ENCODE results near the gene SLC24A5. TPM values are rescaled to one million over a fixed set of nuclear protein-coding genes. Genes with fewer than 3 reads are reported as not detected.
A peak's percentile ranks its signal among the peaks of the same experiment; 100 is the strongest.

The SLC24A5 gene
- total RNA-seq, 1 experiment from 2014 or later = not detected

DNA sequence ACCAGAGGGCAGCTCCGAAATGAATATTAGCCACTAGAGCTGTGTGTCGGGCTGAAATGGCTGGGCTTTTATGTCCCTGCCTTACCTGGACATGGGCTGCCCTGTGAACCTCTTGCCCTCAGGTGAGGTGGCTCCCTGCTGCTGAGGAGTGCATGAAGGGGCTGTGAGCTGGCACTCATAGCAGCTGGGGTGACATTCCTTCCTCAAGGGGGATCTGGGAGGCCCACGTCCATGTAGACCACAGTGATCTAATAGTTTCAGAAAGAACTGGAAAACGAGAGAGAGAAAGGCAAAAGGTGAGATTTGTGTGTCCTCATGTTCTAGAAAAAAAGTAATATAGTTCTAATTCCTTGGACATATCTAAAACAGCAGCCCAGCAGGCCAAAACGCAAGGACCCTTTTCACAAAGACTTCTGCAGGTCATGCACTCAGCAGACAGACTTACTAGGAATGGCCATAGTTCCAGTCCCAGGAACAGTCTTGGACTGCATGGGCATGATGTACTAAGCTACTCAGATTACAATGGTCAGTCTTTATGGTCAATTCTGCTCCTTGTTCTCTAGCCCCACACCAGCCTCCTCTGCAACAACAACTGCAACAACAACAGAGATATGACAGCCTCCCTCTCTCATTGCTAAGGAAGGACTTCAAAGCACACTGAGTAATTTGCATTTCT lies 10.8 kb upstream of the SLC24A5 start:
- peak; percentile 79 for ATAC-seq
- peak; percentile 35 for DNase-seq (ENCODE audit: low spot score)
- POLR2A ChIA-PET = no interaction called here

DNA sequence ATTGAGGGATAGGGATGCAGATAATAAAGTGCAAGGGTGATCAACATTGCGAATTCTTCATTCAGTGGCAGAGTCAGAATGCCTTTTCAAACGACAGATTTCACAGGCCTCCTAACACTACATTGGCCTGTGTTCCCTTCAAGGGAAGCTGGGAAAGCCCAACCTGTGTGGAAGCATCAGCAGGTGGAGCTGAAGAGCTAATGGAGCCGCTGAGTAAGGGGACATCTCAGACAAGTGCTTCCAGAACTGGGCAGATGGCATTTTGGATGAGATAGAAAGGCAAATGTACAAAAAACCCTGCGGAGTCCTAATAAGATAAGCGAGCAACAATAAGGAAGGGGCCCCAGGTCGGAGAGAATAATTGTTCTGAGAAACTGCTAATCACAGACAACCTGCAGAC lies 8.5 kb upstream of the SLC24A5 start:
- no peak overlapping the region for H3K4me3 Mint-ChIP-seq

More for the DNA sequence above, 10.8 kb upstream of the SLC24A5 start:
- Mint-ChIP-seq H3K27me3 (ENCODE audit: low read depth) (no peaks in the 10 kb centered on the region), H3K27ac (no peak overlapping the region), H3K9me3 (no peaks in the 10 kb centered on the region), H3K4me1 (peaks cover 12% of the 10 kb centered on the region), H3K36me3 (no peaks in the 10 kb centered on the region), H3K4me3 (no peak overlapping the region)
- TF ChIP-seq NR2C2 (CRISPR knock-in tag; IDR thresholded peaks at IDR 0.05) (no peak), TEAD1 (CRISPR knock-in tag; IDR thresholded peaks at IDR 0.05) (peak; percentile 79; the same call in 1 of the 2 replicates), RORB (CRISPR knock-in tag; IDR thresholded peaks at IDR 0.05) (no peak)
- CTCF ChIA-PET = interaction anchor here (1.4 to 1.5 kb wide), 3 partner anchors 25 to 121 kb away, joined by 4 to 5 read pairs (median 5); no protein-coding TSS in a partner anchor

DNA sequence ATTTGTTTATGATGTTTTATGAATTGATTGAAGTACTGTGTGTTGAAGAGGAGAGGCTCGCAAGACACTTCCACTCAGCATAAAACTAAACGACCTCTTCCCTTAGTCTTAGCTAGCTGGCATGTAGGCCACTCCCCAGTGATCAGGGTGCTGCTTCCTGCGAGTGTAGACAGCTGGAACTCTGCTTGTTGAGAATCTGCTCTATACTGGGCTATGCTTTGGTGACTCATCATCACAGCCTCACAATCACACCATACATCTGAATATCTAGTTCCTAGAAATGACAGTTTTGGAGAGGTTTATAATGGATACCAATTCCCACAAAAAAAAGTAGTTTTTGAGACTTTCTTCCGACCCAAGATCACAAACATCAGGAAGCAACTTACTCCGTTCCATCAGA lies 1.5 kb upstream of the SLC24A5 start:
- ATAC-seq (no peak), DNase-seq (ENCODE audit: low spot score) (no peak)
- H3K27ac Mint-ChIP-seq = no peak overlapping the region
- peaks cover 4% of the 10 kb centered on the region; the same call in 1 of the 2 replicates for H3K9me3 Mint-ChIP-seq
- POLR2A ChIA-PET = no interaction called here
- H3K27me3 Mint-ChIP-seq (ENCODE audit: low read depth) = no peaks in the 10 kb centered on the region
- TF ChIP-seq SMAD3 (CRISPR knock-in tag; IDR thresholded peaks at IDR 0.05; ENCODE audit: borderline replicate concordance) (no peak), FOXJ3 (CRISPR knock-in tag; IDR thresholded peaks at IDR 0.05; ENCODE audit: borderline replicate concordance) (no peak), TEAD1 (CRISPR knock-in tag; IDR thresholded peaks at IDR 0.05) (no peak), ZBTB21 (CRISPR knock-in tag; IDR thresholded peaks at IDR 0.05; ENCODE audit: borderline replicate concordance) (no peak), EMX1 (CRISPR knock-in tag; IDR thresholded peaks at IDR 0.05) (no peak), ZNF138 (CRISPR knock-in tag; conservative IDR thresholded peaks at IDR 0.05) (no peak), CBFB (CRISPR knock-in tag; IDR thresholded peaks at IDR 0.05; ENCODE audit: low read depth) (no peak), JUN (CRISPR knock-in tag; IDR thresholded peaks at IDR 0.05) (no peak), TCF7 (CRISPR knock-in tag; IDR thresholded peaks at IDR 0.05; ENCODE audit: low read depth) (no peak), ZNF232 (CRISPR knock-in tag; IDR thresholded peaks at IDR 0.05) (no peak), ESRRA (CRISPR knock-in tag; IDR thresholded peaks at IDR 0.05; ENCODE audit: borderline replicate concordance) (no peak)
- TF ChIP-seq, protein P1, sequence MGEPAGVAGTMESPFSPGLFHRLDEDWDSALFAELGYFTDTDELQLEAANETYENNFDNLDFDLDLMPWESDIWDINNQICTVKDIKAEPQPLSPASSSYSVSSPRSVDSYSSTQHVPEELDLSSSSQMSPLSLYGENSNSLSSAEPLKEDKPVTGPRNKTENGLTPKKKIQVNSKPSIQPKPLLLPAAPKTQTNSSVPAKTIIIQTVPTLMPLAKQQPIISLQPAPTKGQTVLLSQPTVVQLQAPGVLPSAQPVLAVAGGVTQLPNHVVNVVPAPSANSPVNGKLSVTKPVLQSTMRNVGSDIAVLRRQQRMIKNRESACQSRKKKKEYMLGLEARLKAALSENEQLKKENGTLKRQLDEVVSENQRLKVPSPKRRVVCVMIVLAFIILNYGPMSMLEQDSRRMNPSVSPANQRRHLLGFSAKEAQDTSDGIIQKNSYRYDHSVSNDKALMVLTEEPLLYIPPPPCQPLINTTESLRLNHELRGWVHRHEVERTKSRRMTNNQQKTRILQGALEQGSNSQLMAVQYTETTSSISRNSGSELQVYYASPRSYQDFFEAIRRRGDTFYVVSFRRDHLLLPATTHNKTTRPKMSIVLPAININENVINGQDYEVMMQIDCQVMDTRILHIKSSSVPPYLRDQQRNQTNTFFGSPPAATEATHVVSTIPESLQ (CRISPR knock-in tag; IDR thresholded peaks at IDR 0.05) = no peak
- TF ChIP-seq, protein P2, sequence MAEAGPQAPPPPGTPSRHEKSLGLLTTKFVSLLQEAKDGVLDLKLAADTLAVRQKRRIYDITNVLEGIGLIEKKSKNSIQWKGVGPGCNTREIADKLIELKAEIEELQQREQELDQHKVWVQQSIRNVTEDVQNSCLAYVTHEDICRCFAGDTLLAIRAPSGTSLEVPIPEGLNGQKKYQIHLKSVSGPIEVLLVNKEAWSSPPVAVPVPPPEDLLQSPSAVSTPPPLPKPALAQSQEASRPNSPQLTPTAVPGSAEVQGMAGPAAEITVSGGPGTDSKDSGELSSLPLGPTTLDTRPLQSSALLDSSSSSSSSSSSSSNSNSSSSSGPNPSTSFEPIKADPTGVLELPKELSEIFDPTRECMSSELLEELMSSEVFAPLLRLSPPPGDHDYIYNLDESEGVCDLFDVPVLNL (CRISPR knock-in tag; IDR thresholded peaks at IDR 0.05; ENCODE audit: borderline replicate concordance, low read depth) = no peak
- no peaks in the 10 kb centered on the region for H3K36me3 Mint-ChIP-seq
- CTCF ChIA-PET = interaction anchor here (2.0 kb wide), 1 partner anchor 132 kb away, joined by 5 read pairs; no protein-coding TSS in a partner anchor
- H3K4me3 Mint-ChIP-seq = no peak overlapping the region
- H3K4me1 Mint-ChIP-seq = 0 out of 2 replicates have a peak, but pooled peaks cover 3% of the 10 kb centered on the region

More for the DNA sequence above, 8.5 kb upstream of the SLC24A5 start:
- Mint-ChIP-seq H3K36me3 (no peaks in the 10 kb centered on the region), H3K4me1 (peaks cover 12% of the 10 kb centered on the region), H3K27ac (no peak overlapping the region), H3K27me3 (ENCODE audit: low read depth) (no peaks in the 10 kb centered on the region), H3K9me3 (no peaks in the 10 kb centered on the region)
- peak; percentile 97 for ATAC-seq
- DNase-seq (ENCODE audit: low spot score) = peak; percentile 64
- ChIA-PET POLR2A (no interaction called here), CTCF (interaction anchor here (0.6 to 2.1 kb wide), 24 partner anchors 9 to 916 kb away, joined by 3 to 15 read pairs (median 4); partner anchors contain the start of genes MYEF2 and SLC24A5)
- no peak for TF ChIP-seq NR2C2 (CRISPR knock-in tag; IDR thresholded peaks at IDR 0.05)
- TF ChIP-seq, protein P3, sequence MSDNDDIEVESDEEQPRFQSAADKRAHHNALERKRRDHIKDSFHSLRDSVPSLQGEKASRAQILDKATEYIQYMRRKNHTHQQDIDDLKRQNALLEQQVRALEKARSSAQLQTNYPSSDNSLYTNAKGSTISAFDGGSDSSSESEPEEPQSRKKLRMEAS (CRISPR knock-in tag; IDR thresholded peaks at IDR 0.05) = no peak

Measured in WTC11 (cell line).